ENCODE measurements around the gene CNBP. TPM values are rescaled to one million over a fixed set of nuclear protein-coding genes. Genes with fewer than 3 reads are reported as not detected.
"Not testable (repeated sequence)": the region's sequence is repeated elsewhere in the genome, so short reads cannot be mapped to it uniquely, and the experiment has no call there.

The CNBP gene
- total RNA-seq, 1 donor from 2014 or later = 203 TPM

DNA sequence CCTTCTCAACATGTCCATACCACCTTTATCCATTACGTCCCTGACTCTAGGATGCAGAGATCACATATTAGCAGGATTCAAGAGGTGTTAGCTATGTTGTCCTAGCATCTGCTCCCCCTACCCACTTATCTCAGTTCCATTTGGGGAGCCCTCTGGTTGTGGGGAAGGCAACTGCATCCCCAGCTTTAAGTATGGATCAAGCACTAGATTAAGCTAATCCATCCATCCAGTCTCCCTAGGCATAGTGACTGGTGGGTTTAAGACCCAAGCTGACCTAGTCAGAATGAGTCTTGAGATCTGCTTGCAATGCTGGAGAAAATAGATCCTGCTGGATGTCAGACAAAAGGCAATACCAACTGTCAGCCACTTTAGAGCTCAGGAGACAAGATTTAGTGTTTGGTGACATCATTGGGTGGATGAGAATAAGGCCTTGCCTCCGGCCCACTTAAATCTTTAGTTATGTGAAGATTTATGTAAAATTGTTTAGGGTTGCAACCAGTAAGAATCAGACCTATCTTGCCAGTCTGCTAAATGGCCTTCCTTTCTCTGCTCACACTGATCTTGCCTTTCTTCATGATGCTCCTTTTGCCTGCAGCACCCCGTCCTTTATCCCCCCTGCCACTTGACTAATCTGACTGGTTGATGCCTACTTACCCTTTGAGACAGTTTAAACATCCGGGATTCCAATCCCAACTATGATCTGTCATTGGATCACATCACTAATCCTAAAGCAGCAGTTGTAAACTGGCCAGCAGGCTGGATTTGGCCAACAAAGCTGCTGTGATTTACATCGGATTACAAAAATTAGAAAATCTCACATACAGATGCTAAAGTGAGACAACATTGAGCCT lies 20.7 kb downstream of the CNBP start:
- H3K4me1 Mint-ChIP-seq (ENCODE audit: unreplicated experiment) = peaks cover 35% of the 10 kb centered on the region
- no peak for DNase-seq (ENCODE audit: extremely low spot score, unreplicated experiment)
- peak overlapping the region; percentile 84 for H3K4me3 Mint-ChIP-seq (ENCODE audit: unreplicated experiment)
- H3K36me3 Mint-ChIP-seq (ENCODE audit: unreplicated experiment) = peaks cover 20% of the 10 kb centered on the region
- TF ChIP-seq, protein P1, sequence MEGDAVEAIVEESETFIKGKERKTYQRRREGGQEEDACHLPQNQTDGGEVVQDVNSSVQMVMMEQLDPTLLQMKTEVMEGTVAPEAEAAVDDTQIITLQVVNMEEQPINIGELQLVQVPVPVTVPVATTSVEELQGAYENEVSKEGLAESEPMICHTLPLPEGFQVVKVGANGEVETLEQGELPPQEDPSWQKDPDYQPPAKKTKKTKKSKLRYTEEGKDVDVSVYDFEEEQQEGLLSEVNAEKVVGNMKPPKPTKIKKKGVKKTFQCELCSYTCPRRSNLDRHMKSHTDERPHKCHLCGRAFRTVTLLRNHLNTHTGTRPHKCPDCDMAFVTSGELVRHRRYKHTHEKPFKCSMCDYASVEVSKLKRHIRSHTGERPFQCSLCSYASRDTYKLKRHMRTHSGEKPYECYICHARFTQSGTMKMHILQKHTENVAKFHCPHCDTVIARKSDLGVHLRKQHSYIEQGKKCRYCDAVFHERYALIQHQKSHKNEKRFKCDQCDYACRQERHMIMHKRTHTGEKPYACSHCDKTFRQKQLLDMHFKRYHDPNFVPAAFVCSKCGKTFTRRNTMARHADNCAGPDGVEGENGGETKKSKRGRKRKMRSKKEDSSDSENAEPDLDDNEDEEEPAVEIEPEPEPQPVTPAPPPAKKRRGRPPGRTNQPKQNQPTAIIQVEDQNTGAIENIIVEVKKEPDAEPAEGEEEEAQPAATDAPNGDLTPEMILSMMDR (IDR thresholded peaks at IDR 0.05) = peak; percentile 19
- H3K27me3 Mint-ChIP-seq (ENCODE audit: unreplicated experiment) = no peaks in the 10 kb centered on the region
- H3K9me3 Mint-ChIP-seq (ENCODE audit: unreplicated experiment) = no peaks in the 10 kb centered on the region
- H3K27ac Mint-ChIP-seq (ENCODE audit: unreplicated experiment) = peak overlapping the region; percentile 100

DNA sequence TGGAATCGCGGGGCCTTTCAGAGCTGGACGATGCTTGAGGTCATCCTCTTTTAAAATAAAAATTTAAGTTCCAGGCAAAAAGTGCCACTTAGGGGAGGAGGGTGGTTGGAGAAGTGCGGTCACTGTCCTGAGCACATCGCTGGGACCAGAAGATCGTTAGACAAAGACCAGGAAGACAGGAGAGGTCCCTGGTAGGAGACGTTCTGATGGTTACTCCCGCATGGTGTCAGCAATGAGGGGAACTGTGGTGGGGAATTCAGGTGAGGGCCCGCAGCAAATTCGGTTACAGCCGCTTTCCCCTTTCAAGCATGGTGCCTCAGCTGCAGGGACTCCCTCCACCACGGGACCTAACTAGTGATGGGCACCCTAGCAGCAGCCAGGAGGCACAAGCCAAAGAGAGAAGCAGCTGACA lies 21.8 kb downstream of the CNBP start:
- peaks cover 35% of the 10 kb centered on the region for H3K4me1 Mint-ChIP-seq (ENCODE audit: unreplicated experiment)
- H3K4me3 Mint-ChIP-seq (ENCODE audit: unreplicated experiment) = peak overlapping the region; percentile 84
- TF ChIP-seq, protein P1 (IDR thresholded peaks at IDR 0.05) = no peak
- peak overlapping the region; percentile 100 for H3K27ac Mint-ChIP-seq (ENCODE audit: unreplicated experiment)
- H3K36me3 Mint-ChIP-seq (ENCODE audit: unreplicated experiment) = peaks cover 12% of the 10 kb centered on the region
- no peaks in the 10 kb centered on the region for H3K9me3 Mint-ChIP-seq (ENCODE audit: unreplicated experiment)
- no peaks in the 10 kb centered on the region for H3K27me3 Mint-ChIP-seq (ENCODE audit: unreplicated experiment)
- no peak for DNase-seq (ENCODE audit: extremely low spot score, unreplicated experiment)

DNA sequence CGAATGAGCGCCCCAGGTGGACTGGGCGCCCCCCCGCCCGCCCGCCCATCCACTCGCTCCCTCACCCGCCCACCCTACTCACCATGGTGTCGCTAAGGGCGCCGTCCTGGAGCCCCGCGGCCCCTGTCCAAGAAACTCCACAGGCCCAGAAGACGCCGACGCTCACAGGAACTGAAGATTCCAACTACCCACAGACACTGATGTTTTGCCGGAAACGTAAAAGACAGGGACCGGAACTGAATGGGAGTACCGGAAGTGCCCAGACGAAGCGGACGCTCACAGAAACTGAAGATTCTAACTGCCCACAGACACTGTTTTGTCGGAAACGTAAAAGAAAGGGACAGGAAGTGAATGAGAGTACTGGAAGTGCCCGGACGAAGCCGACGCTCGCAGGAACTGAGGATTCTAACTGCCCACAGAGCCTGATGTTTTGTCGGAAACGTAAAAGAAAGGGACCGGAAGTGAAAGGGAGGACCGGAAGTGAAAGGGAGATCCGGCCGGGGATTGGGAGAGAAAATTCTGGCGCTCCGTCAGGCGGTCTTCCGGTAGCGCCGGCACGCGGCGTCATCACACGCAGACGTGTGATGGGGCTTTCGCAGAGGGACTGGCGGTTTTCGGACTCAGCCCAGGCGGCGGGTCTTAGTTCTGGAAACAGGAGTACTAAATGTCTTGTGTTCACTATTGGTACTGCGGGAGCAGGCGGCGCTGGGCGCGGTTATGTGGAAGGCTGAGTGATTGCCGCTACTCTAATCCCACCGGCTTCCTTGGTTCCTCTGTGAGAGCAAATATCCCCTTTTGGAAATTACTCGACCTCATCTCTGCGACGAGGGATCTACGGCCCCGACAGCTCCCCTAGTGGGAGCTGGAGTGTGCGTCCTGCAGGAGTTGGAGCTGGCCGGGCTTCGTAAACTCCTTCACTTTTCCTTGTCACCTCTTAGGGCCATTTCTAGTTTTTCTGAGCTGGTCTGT lies 22.5 kb downstream of the CNBP start, which contains the start of gene ISY1:
TSS of gene ISY1 (minus strand) at position 173 of the 969 bp plus-strand sequence. CDS start at position 85, 88 bp downstream.
- Mint-ChIP-seq H3K9me3 (ENCODE audit: unreplicated experiment) (no peaks in the 10 kb centered on the region), H3K36me3 (ENCODE audit: unreplicated experiment) (peaks cover 8% of the 10 kb centered on the region), H3K27me3 (ENCODE audit: unreplicated experiment) (no peaks in the 10 kb centered on the region), H3K4me3 (ENCODE audit: unreplicated experiment) (peak within 1 kb of the TSS; percentile 84), H3K4me1 (ENCODE audit: unreplicated experiment) (peaks cover 35% of the 10 kb centered on the region), H3K27ac (ENCODE audit: unreplicated experiment) (peak within 1 kb of the TSS; percentile 100)
- DNase-seq (ENCODE audit: extremely low spot score, unreplicated experiment) = peak; percentile 95
- TF ChIP-seq, protein P1 (IDR thresholded peaks at IDR 0.05) = peak; percentile 89

DNA sequence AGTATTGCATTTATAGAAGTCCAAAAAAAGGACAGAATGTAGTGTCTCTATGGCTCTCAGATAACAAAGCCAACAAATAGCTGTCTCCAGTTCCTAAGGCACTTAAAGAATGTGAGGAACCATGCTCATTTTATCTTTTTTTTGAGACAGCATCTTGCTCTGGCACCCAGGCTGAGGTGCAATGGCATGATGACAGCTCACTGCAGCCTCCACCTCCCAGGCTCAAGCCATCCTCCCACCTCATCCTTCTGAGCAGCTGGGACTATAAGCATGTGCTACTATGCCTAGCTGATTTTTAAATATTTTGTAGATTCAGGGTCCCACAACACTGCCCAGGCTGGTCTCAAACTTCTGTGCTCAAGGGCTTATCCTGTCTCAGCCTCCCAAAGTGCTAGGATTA lies 38.9 kb downstream of the CNBP start:
- H3K4me3 Mint-ChIP-seq (ENCODE audit: unreplicated experiment) = no peak overlapping the region
- no peak for DNase-seq (ENCODE audit: extremely low spot score, unreplicated experiment)
- H3K4me1 Mint-ChIP-seq (ENCODE audit: unreplicated experiment) = no peaks in the 10 kb centered on the region
- H3K36me3 Mint-ChIP-seq (ENCODE audit: unreplicated experiment) = peaks cover 21% of the 10 kb centered on the region
- H3K27me3 Mint-ChIP-seq (ENCODE audit: unreplicated experiment) = no peaks in the 10 kb centered on the region
- TF ChIP-seq, protein P1 (IDR thresholded peaks at IDR 0.05) = no peak
- no peaks in the 10 kb centered on the region for H3K9me3 Mint-ChIP-seq (ENCODE audit: unreplicated experiment)
- no peak overlapping the region for H3K27ac Mint-ChIP-seq (ENCODE audit: unreplicated experiment)

DNA sequence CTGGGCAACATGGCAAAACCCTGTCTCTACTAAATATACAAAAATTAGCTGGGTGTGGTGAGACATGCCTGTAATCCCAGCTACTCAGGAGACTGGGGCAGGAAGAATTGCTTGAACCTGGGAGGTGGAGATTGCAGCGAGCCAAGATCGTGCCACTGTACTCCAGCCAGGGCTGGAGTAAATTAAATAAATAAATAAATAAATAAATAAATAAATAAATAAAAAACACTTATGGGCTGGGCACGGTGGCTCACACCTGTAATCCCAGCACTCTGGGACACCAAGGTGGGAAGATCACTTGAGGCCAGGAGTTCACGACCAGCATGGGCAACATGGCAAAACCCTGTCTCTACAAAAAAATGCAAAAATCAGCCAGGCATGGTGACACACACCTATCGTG lies 42.7 kb downstream of the CNBP start:
- not testable (repeated sequence) for H3K4me1 Mint-ChIP-seq (ENCODE audit: unreplicated experiment); H3K27me3 Mint-ChIP-seq (ENCODE audit: unreplicated experiment); H3K9me3 Mint-ChIP-seq (ENCODE audit: unreplicated experiment); H3K4me3 Mint-ChIP-seq (ENCODE audit: unreplicated experiment); DNase-seq (ENCODE audit: extremely low spot score, unreplicated experiment); H3K27ac Mint-ChIP-seq (ENCODE audit: unreplicated experiment)
- H3K36me3 Mint-ChIP-seq (ENCODE audit: unreplicated experiment) = peaks cover 17% of the 10 kb centered on the region
